Urinary bladder (tissue), 4 donors: Measurements from ENCODE around the gene TLR5. TPM values are rescaled to one million over a fixed set of nuclear protein-coding genes. Genes with fewer than 3 reads are reported as not detected.

Experiments
- DNase-seq: peaks from one replicate; pipeline ENCODE4 v3.0.0-alpha.2; 2015; ENCODE audit errors: extremely low spot score
- H3K27ac ChIP-seq: one replicate; pipeline ENCODE4 v1.5.1; 2013; ENCODE audit warnings: low read depth, mild to moderate bottlenecking, moderate library complexity
- H3K36me3 ChIP-seq: one replicate; pipeline ENCODE4 v1.6.1; 2013; ENCODE audit warnings: mild to moderate bottlenecking, moderate library complexity; ENCODE audit not compliant: insufficient read depth
- H3K4me1 ChIP-seq: one replicate; pipeline ENCODE4 v1.6.1; 2013; ENCODE audit warnings: mild to moderate bottlenecking, moderate library complexity; ENCODE audit not compliant: insufficient read depth
- H3K4me3 ChIP-seq: one replicate; pipeline ENCODE4 v1.5.1; 2013; ENCODE audit warnings: low read depth, low read length
- WGBS: extraction: QIAGEN DNeasy Blood & Tissue Kit; methylation state at CpG from one replicate; pipeline ENCODE4 v1.1.7; 2013; 5-methylcytosine and 5-hydroxymethylcytosine counted together
- polyA plus RNA-seq: library from polyadenylated mRNA; stranded (reverse); fragments of 200-250 nt; gene quantifications from one replicate; pipeline ENCODE4 v1.2.3, GENCODE V29; 2013
- total RNA-seq: library from RNA; depleted of rRNA; stranded (reverse); fragments of >200 nt; gene quantifications from one replicate; pipeline ENCODE4 v1.2.3, GENCODE V29; 2014
- donor health status: healthy with polysubstance abuse.
- donor health status: healthy.

The TLR5 gene
- total and polyA plus RNA-seq, 2 donors, result 3.7 to 5.7 TPM

DNA sequence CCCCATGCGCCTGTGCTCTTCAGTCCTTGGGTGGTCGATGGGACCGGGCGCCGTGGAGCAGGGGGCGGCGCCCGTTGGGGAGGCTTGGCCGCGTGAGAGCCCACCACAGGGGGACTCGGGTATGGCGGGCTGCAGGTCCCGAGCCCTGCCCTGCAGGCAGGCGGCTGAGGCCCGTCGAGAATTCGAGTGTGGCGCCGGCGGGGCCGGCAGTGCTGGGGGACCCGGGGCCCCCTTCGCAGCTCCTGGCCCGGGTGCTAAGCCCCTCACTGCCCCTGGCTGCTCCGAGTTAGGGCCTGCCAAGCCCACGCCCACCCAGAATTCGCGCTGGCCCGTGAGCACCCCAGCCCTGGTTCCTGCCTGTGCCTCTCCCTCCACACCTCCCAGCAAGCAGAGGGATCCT is 26.1 kb downstream of the TLR5 start:
- no peaks in the 10 kb centered on the region for H3K36me3 ChIP-seq
- no peak for DNase-seq
- no peaks in the 10 kb centered on the region for H3K4me1 ChIP-seq
- H3K27ac ChIP-seq, result no peak overlapping the region
- WGBS, result 95% methylated on average over 29 of the region's 29 CpGs
- H3K4me3 ChIP-seq, result no peak overlapping the region

DNA sequence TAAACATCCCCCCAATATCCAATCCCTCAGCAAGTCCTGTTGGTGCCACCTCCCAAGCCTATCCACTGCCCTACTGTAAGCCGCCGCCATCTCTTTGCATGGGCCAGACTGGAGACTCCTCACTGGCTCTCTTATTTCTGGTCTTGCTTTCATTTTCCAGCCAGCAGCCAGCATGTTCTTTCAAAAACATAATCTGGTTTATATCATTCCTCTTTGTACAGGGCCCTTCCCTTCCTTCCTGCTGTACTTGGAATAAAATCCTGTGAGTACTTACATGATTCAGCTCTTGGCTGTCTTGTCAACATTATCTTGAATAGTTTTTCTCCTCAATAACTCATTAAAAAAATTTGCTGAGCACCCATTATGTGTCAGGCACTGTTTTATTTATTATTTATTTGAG is 28.2 kb downstream of the TLR5 start:
- 36% methylated on average over 2 of the region's 2 CpGs for WGBS

DNA sequence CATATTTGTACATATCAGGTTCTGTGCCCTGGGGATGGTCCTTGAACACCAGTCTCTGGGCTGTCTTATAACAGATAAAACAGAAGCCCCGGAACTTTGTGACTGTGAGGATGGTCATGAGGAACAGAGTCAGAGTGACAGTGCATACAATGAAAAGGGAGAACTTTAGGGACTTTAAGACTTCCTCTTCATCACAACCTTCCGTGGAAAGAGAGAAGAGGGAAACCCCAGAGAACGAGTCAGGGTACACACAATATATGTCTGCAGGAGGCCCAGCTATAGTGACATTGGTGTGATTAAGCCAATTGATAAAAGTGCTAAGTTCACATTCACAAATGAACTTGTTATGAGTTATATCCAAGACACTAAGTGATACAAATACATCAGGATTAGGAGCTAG is 32.1 kb downstream of the TLR5 start:
- H3K27ac ChIP-seq, result no peak overlapping the region
- 88% methylated on average over 3 of the region's 3 CpGs for WGBS
- H3K4me3 ChIP-seq, result no peak overlapping the region
- H3K36me3 ChIP-seq, result no peaks in the 10 kb centered on the region
- no peaks in the 10 kb centered on the region for H3K4me1 ChIP-seq
- no peak for DNase-seq

More for the DNA sequence above, 28.2 kb downstream of the TLR5 start:
- H3K27ac ChIP-seq, result no peak overlapping the region
- H3K36me3 ChIP-seq, result no peaks in the 10 kb centered on the region
- no peak for DNase-seq
- H3K4me1 ChIP-seq, result no peaks in the 10 kb centered on the region
- no peak overlapping the region for H3K4me3 ChIP-seq

DNA sequence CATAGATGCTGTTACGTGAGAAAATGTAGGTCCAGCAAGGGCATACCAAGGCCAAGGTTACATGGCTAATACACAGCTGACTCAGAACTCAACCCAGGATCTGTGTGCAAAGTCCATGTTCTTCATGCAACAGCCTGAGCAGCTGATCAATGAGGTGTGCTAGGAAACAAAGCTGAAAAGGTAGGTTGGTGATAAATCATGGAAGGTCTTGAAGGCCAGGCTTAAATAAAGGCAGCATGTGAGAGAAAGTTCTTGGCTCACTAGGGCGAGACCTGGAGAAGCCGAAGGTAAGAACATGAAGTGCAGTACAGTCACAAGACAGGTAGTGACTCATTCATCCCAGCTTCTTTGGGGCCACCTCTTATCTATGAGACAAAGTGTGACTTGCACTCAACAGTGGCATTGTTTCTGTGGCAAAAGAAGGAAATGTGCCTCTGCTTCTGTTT is 33.4 kb downstream of the TLR5 start:
- Histone ChIP-seq H3K36me3 (no peaks in the 10 kb centered on the region), H3K4me3 (no peak overlapping the region), H3K27ac (no peak overlapping the region), H3K4me1 (no peaks in the 10 kb centered on the region)
- DNase-seq, result no peak
- 89% methylated on average over 3 of the region's 3 CpGs for whole genome bisulfite sequencing

DNA sequence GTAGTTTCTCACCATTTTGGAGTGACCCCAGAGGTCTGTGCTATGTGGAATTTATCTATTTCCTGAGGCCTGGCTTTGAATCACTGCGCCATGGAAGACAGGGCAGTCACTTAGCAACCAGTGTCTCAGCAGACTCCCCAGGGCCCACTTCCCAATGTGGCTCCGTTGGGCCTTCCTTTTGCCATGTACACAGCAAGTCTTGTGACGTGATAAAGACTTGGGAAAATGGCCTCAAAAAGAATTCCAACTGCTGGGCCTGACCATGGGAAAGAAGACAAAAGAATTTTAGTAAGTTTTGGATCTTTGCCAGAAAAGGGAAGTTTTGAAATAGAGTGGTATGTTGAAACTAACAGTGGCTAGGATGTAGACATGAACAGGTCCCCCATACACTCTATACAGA is 36.2 kb downstream of the TLR5 start:
- Histone ChIP-seq H3K4me1 (no peaks in the 10 kb centered on the region), H3K27ac (no peak overlapping the region), H3K4me3 (no peak overlapping the region), H3K36me3 (no peaks in the 10 kb centered on the region)
- WGBS, result 55% methylated on average over 3 of the region's 3 CpGs
- no peak for DNase-seq

DNA sequence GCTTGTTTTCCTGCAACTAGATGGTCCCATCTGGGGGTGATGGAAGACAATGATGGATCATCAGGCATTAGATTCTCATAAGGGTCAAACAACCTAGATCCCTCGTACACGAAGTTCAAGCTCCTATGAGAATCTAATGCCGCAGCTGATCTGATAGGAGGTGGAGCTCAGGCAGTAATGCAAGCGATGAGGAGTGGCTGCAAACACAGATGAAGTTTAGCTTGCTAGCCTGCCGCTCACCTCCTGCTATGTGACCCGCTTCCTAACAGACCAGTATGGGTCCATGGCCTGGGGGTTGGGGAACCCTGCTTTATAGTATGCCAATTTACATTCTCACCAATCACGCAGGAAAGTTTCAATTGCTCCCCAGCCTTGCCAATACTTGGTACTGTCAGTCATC is 37.5 kb downstream of the TLR5 start:
- Histone ChIP-seq H3K4me3 (no peak overlapping the region), H3K27ac (no peak overlapping the region), H3K36me3 (no peaks in the 10 kb centered on the region), H3K4me1 (no peaks in the 10 kb centered on the region)
- DNase-seq, result no peak
- 95% methylated on average over 7 of the region's 7 CpGs for WGBS

DNA sequence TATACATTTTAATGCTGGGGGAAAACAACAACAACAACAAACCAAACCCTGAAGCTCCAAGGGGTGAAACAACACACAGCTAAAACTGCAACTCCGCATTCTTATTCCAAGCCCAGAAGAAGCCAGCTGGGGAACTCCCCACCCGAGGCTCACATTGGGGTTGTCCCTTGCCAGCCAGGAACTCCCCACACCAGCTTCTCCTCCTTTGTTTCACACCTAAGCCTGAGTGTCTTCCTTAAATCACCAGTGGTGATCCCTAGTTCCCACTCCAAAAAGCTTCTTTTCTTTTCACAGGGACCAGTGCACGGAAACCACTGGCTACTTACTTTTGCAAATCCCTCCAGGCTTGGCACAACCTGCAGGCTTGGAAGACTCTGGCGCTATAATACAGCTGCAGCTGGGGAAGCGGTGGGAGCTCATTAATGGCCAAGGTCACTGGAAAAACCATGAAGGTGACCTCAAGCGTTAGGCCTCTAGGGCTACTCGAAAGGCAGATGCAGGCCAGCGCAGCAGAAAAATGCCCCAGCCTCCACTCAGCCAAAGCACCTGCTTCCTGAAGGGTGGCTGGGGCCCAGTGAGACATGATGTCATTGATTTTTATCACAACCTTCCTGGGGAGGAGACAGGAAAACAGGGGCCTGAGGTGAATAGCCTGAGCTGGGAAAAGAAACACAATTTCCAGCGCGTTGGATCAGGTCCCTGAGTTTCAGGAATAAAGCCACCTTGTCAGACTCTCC is 40.1 kb downstream of the TLR5 start:
- no peaks in the 10 kb centered on the region for H3K36me3 ChIP-seq
- no peak overlapping the region for H3K4me3 ChIP-seq
- H3K4me1 ChIP-seq, result no peaks in the 10 kb centered on the region
- 62% methylated on average over 10 of the region's 10 CpGs for WGBS
- no peak overlapping the region for H3K27ac ChIP-seq
- DNase-seq, result no peak

DNA sequence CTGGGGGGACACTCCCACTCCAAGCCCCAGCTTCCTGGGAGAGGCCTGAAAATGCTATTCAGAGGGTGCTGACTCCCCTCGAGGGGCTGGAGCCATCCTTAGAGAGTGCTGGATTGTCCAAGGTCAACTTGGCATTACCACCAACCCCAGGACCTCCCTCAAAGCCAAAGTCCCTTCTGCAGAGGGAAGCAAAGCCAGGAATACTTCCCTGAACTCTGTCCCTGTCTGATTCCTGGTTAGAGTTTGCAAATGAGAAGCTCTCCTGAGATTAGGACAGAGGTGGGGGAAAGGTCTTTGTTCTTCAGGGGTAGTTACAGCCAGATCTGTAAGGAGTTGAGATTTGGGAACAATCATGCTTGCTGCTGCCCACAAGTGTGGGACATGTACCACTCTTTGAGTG is 45.3 kb downstream of the TLR5 start:
- no peak overlapping the region for H3K4me3 ChIP-seq
- WGBS, result 74% methylated on average over 1 of the region's 1 CpG
- H3K36me3 ChIP-seq, result no peaks in the 10 kb centered on the region
- no peak overlapping the region for H3K27ac ChIP-seq
- no peak for DNase-seq
- no peaks in the 10 kb centered on the region for H3K4me1 ChIP-seq

DNA sequence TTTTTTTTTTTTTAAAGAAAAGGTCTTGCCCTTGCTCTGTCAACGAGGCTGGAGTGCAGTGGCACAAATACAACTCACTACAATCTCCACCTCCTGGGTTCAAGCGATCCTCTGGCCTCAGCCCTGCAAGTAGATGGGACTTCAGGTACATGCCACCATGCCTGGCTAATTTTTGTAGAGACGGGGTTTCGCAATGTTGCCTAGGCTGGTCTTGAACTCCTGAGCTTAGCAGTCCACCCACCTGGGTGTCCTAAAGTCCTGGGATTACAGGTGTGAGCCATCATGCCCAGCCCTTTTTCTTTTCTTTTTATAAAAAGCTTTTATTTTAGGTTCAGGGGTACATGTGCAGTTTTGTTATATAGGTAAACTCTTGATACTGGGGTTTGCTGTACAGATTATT is 47.2 kb downstream of the TLR5 start:
- Histone ChIP-seq H3K4me1 (no peaks in the 10 kb centered on the region), H3K36me3 (no peaks in the 10 kb centered on the region), H3K27ac (no peak overlapping the region), H3K4me3 (no peak overlapping the region)
- 88% methylated on average over 4 of the region's 4 CpGs for WGBS
- DNase-seq, result no peak

DNA sequence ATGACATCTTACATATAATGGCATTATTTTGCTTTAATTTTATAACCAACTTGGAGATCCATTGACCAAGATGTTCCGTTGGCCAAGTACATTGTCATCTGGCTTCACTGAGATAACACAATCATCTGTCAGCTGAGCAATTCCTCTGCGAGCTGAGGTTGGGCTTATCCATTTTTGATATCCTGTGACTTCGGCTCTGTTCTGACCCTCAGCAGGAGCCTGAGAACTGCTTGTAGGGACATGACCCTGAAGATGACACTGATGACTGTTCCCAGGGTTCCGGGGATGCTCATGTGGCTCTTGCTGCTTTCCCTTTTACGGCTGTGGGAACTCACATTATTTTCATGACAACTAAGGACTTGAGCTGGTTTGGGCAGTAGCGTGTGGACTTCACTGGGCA is 51.2 kb downstream of the TLR5 start:
- no peaks in the 10 kb centered on the region for H3K36me3 ChIP-seq
- H3K4me1 ChIP-seq, result no peaks in the 10 kb centered on the region
- no peak for DNase-seq
- H3K4me3 ChIP-seq, result no peak overlapping the region
- H3K27ac ChIP-seq, result no peak overlapping the region
- WGBS, result 81% methylated on average over 6 of the region's 6 CpGs

DNA sequence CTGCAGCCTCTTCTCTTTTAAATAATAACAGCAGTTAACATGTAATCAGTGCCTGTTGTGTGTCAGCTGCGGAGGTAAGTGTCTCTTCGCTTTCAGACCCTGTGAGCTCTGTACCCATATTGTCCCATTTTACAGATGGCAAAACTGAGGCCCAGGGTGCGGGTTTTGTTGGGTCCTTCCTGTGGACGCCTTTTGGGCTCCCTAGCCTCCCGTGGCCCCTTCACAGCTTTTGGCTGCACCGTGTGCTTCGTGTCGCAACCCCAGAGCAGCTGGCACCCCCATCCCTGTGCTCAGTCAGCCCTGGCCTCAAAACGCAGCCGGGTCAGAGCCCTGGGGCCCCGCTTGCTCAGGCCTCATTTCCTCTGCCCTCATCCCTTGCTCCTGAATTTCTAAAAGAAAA is 53.8 kb downstream of the TLR5 start:
- no peak for DNase-seq
- Histone ChIP-seq H3K4me1 (no peaks in the 10 kb centered on the region), H3K4me3 (no peak overlapping the region), H3K36me3 (no peaks in the 10 kb centered on the region), H3K27ac (no peak overlapping the region)
- WGBS, result 86% methylated on average over 11 of the region's 11 CpGs

DNA sequence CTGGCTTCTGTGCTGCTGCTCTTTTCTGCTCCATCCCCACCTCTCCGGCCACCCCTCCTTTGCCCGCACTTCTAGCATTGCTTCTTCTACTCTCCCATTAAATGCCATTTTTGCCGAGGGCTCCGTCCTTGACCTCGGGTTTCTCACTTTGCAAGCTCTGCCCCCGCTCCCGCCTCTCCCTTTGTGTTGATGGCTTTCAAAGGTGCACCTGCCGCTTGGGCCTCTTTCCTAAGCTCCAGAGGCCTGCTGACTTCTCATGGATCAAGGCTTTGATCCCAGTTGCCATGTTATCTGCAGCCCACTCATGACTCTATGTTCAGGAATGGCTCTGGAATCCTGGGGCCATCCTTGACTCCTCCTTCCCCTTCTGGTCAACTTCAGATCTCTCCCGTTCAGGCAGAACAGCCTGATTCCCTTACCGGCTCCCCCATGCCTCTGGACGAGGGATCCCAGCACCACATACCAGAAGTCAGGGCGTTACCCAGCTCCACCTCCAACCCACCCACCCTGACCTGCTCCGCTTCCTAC is 54.3 kb downstream of the TLR5 start:
- 80% methylated on average over 13 of the region's 13 CpGs for WGBS
- no peaks in the 10 kb centered on the region for H3K36me3 ChIP-seq
- H3K4me1 ChIP-seq, result no peaks in the 10 kb centered on the region
- H3K27ac ChIP-seq, result no peak overlapping the region
- no peak for DNase-seq
- H3K4me3 ChIP-seq, result no peak overlapping the region

DNA sequence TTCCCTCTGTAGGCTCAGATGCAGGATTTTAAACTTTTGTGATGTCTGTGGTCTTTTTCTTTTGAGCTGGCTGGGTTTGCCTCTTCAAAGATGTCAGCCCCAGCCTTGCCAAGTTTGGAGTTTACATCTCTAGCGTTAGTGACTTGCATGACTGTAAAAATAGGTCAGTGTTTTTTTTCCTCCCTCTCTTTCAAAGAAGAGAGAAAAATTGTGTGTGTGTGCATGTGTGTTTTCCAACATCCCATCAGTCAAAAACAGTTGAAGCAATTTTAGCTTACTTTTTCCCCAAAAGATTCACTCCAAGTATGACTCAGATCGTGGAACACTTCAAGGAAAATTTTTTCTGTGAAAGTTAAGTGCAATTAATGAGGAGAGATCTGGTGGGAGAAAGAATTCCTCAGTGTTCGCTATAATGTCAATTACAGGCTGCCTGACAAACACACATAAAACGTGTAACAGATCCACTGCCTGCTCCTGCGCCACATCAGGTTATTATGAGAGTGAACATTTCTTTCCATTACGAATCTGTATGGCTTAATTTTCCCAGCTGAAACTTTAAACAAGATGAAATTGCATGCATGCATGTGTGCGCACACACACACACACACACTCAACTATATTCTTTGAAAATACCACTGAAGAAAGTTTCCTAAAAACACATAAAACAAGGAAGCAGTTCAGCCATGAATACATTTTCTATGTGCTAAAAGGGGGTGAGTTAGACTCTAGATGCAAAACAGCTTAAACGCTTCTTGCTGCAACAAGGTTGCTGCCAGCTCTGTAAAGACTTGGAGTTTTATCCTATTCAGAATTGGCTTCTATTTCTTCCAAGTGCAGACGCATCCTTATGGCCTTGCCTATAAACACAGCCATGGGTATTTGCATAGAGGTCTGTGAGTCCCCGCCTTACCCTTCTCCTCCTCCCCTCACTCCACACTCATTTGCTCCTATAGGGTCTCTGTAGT is 55.5 kb downstream of the TLR5 start:
- no peaks in the 10 kb centered on the region for H3K4me1 ChIP-seq
- H3K27ac ChIP-seq, result no peak overlapping the region
- H3K36me3 ChIP-seq, result no peaks in the 10 kb centered on the region
- 23% methylated on average over 10 of the region's 10 CpGs for WGBS
- no peak overlapping the region for H3K4me3 ChIP-seq
- peak; percentile 75 for DNase-seq

DNA sequence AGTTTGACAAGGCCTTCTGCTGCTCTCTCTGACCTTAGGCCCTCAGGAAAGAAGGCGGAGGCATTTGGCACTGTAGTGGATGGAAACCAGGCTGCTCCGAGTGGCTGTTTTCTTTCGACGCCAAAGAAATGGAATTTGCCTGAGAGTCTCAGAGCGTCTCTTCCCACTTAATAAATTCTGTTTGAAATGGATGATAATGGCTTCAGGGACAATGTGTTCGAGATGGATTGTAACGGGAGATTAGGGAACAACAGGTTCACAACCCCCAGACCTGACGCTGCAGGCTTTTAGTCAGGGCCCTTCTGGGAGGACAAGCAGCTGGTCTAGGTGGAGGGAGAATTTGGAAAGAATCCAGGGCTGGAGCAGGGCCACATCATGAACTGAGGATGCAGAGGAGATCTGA is 58.6 kb downstream of the TLR5 start:
- peak; percentile 40 for DNase-seq
- Histone ChIP-seq H3K4me1 (no peaks in the 10 kb centered on the region), H3K4me3 (no peak overlapping the region), H3K36me3 (no peaks in the 10 kb centered on the region), H3K27ac (no peak overlapping the region)
- 31% methylated on average over 8 of the region's 8 CpGs for WGBS
